ENCODE measurements around the gene NAALADL1.
"Not testable (repeated sequence)": the region's sequence is repeated elsewhere in the genome, so short reads cannot be mapped to it uniquely, and the experiment has no call there.

NAALADL1 gene

DNA sequence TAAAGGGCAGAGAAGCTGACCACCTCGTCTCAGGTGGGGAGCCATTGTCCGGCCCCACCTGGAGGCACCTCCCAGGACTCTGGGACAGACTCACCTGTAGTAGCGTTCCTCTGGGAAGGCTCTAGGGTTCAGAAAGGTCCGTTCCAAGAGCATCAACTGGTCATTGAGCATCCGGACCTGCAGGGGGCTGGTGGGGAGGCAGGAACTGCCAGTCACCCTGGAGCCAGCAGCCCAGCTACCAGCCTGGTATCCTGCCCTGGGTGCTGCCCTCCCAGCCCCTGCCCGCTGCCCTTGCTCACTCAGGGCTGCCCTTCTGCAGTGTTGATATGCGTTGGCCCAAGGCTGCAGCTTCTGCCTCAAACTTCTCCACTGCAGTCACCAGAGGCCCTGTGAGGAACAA is 12.6 kb downstream of the NAALADL1 start:
- no peak for DNase-seq

DNA sequence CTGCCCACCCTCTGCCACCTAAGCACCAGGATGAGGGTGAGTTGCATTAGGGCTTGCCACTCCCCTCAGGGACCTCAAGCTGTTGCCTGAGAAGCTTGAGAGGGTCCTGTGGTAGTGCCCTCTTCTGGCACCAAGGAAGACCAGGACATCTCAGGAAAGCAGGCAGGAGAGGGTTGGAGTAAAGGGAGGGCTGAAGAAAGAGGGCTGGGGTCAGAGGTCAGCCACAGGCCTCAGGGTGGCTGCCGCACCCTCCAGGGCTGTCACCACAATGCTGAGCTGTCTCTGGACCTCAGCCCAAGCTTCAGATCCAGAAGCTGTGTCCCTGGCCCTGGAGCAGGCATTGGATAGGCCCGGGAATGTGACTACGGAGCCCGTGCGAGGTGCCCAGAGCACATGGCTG is 13.3 kb downstream of the NAALADL1 start:
- no peak for DNase-seq

DNA sequence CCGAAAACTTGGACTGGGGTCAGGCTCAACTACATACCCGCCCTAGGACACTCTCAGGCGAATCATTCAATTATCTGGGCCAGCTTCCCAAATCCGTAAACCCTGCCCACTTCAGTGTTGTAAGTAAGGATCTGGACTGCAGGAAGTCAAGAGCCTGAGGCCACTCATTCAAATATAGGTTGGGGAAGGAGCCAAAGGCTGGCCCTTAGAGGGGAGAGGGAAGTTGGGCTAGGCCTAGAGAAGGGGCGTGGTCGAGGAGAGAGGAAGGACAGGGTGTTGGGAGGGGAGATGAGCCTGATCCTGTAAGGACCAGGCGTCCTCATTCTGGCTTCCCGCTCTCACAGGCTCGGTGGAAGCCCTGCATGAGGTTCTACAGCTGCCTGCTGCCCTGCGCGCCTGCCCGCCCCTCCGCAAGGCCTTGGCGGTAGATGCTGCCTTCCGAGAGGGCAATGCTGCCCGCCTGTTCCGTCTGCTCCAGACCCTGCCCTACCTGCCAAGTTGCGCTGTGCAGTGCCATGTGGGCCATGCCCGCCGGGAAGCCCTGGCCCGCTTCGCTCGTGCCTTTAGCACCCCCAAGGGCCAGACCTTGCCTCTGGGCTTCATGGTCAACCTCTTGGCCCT is 14.4 kb downstream of the NAALADL1 start:
- no peak for DNase-seq

DNA sequence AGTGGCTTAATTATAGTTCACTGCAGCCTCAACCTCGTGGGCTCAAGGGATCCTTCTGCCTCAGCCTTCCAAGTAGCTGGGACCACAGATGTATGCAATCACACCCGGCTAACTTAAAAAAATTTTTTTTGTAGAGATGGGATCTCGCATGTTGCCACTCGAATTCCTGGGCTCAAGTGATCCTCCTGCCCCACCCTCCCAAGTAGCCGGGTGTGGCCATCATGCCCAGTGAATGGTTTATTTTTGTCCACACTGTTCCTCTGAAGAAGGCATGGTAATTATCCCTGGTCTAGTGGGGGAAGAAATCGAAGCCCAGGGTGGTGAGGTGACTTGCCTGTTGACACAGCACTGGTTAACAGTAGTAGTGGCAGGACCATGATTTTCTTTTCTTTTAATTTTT is 15.5 kb downstream of the NAALADL1 start:
- DNase-seq: no peak

DNA sequence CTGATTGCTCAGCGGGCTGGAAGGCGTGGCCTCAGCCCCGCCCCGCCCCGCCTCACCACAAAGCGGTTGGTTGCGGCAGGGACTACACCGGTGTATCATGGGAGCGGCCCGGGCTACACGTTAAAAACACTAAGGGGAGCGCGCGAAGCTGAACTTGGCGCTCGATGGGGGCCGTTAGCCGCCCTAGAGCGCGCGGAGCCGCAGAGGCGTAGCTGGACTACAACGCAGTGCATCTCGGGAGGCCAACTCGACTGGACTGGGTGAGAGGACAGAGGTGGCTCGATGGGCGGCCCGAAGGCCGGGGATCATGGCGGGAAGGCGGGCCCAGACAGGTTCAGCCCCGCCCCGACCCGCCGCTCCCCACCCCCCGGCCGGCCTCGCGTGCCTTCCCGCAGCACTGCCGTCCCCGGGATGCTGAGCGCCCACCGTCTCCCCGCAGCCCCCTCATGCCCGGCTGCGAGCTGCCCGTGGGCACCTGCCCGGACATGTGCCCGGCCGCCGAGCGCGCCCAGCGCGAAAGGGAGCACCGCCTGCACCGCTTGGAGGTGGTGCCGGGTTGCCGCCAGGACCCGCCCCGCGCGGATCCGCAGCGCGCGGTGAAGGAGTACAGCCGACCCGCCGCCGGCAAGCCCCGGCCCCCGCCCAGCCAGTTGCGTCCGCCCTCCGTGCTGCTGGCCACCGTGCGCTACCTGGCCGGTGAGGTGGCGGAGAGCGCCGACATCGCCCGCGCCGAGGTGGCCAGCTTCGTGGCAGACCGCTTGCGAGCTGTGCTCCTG is 17.3 kb downstream of the NAALADL1 start, which contains the start of gene SAC3D1:
Gene SAC3D1, plus strand, starts transcription at position 364 of the 776 bp plus-strand sequence. Its CDS starts 83 bp downstream, at position 447.
- peak; percentile 96 to 97 for DNase-seq

DNA sequence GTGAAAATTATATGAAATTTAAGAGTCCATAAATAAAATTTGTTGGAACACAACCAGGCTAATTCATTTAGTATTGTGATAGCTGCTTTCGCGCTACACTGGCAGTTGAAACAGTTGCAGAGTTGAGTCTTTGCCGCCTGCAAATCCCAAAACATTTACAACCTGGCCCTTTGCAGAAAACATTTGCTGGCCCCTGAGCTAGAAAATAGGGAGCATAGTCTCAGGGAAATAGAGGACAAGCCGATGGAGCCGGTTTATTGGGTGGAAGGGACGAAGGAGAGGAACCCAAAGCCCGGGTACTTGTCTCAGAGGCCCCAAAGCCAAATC is 17.9 kb downstream of the NAALADL1 start:
- no peak for DNase-seq

DNA sequence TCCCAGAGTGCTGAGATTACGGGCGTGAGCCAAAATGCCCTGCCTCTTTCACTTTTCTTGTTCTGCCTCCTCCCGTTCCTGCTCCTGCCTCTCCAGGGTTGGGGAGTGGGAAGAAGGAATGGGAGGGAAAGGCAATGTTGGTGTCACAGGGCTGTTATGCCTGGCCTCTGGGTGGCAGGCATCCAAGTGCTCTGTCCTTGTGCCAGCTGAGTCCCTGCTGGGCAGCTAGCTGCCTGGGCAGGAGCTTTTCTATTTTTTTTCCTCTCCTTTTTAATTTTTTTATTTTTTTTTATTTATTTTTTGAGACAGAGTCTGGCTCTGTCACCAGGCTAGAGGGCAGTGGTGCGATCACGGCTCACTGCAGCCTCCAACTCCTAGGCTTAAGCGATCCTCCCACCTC is 21.4 kb downstream of the NAALADL1 start:
- no peak for DNase-seq

DNA sequence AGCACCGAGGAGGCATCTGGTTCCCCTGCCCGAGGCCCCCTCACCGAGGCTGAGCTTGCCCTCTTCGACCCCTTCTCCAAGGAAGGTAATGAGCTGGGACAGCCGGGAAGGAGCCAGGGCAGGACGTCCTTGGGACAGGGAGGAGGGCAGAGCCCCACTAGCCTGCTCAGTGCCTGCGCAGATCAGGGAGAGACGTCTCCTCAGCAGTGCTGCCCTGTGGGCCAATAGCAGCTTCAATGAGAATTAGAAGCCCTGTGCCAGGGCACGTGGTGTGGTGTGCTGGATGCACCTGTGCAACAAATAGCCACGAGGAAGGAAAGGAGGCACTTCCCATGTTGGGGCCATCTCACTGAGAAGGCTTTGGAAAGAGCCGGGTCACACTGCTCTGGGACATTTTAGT is 22.8 kb downstream of the NAALADL1 start:
- DNase-seq: no peak

DNA sequence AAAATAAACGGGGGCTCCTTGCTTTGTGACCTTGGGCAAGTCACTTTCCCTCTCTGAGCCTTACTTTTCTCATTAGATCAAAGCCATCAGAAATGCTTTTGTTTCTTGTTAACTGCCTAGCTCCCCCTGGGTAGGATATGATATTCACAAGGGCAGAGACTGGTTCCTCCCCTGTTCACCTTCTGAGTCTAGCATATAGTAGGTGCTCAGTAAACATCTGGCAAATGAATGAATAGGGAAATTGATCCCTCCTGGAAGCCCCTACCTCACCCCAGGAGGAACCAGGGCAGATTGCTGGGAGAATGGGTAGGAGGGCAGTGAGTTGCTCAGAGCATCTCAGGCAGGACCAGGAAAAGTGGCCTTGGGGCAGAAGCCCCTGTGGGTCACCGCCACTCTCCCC is 23.9 kb downstream of the NAALADL1 start:
- DNase-seq: no peak

DNA sequence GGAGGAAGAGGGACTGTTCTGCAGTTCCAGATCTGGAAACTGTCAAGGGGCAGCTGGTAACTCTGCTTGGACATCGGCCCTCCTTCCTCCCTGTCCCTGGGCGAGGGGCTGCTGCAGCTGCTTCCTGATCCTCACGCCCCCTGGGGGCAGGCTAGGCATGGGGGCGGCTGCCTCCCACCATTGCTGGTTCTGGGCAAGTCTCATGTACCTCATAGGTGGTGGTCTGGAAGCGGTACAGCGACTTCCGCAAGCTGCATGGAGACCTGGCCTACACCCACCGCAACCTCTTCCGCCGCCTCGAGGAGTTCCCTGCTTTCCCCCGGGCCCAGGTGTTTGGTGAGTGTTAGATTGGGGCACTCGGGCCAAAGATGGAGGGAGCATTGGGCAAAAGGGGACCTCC is 26.1 kb downstream of the NAALADL1 start:
- DNase-seq: no peak

DNA sequence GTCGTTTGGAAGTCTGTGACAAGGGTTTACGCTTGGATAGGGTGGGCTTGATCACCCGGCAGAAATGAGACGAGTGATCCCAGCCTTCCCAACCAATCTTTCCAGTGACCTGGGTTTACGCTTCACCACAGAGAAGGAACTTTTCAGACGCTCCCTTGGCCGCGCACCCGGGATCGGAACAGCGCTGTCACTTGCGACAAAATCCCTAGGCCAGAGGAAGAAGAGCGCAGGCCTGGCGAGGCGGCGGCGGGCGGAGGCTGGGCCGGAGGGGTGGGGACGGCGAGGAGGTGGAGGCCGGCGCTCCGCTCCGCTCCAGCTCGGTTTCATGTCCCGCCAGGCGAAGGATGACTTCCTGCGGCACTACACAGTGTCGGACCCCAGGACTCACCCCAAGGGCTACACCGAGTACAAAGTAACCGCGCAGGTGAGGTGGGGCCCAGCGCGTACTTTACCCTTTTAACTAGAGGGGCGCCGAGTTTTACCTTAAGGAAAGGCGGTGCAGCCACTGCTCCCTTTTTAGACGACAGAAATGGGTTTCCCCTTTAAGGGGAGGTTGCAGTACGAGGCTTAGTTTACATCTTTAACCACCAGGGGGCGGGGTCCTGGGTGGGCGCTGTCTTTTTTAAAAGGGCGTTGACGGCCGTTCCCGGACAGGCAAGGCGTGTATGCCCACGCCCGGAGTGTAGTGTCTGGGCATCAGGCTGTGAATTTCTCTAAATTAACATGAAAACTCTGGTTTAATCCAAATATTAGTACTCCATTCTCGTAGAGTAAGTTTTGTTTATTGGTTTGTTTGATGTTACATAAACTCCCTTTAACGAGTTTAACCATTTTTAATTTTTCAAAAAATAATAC is 30.9 kb downstream of the NAALADL1 start, which contains the start of gene SNX15:
Gene SNX15, plus strand, starts transcription at position 227 of the 855 bp plus-strand sequence. Its CDS starts 99 bp downstream, at position 326.
- DNase-seq: peak; percentile 85 to 94

DNA sequence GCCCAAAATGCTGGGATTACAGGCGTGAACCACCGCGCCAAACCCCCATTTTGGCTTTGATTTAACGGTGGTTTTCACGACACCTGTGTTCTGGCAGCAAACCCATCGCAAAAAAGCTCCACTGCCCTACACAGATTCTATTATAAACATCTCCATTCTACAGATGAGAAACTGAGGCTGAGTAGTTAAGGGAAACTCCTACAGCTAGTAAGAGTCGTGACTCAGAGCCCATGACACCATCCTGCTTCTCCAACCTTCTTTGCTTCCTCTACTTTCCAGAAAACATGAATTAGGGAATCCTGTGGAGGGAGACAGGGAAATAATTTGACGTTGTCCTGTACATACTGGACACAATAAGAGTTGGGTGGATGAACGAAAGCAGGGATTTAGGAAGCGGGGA is 31.5 kb downstream of the NAALADL1 start:
- DNase-seq: no peak

DNA sequence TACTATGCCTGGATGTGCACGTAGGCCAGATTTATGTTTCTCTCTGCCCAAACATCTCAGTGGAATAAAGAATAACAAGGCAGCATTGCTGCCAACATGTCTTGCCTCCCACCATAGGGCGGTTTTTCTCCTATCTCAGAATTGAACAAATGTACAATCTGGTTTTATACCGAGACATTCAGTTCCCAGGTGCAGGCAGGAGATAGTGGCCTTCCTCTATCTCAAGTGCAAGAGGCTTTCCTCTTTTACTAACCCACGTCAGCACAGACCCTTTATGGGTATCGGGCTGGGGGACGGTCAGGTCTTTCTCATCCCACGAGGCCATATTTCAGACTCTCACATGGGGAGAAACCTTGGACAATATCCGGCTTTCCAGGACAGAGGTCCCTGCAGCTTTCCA is 34.9 kb downstream of the NAALADL1 start:
- not testable (repeated sequence) for DNase-seq

DNA sequence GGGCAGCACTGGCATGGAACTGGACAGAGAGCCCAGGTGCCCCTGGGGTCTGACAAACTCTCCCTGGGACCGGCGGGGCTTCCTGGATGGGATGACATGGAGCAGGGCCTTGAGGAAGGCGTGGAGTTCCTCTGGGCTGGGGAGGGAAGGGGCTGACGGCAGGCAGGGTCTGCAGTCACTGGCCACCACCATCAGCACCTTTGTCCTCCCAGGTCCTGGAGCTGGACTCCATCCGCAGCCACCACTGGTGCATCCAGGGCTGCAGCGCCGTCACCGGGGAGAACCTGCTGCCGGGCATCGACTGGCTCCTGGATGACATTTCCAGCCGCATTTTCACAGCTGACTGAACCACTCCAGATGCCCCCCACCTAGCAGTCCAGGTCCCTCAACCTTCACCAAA is 36.8 kb downstream of the NAALADL1 start:
- DNase-seq: no peak

DNA sequence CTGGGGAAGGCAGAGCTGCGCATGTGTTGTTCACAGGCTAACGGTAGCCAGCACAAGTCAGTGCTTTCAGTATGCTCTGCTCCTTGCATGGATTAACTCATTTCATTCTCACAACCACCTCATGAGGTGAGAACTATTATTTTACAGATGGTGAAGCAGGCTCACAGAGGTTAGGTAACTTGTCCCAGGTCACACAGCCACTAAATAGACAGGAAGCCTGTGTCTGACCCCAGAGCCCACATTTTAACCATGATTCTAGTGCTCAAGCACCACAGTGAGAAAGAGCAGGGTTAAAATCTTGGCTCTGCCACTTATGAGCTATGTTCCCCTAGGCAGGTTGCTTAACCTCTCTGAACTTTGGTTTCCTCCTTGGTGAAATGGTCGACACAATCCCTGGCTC is 37.4 kb downstream of the NAALADL1 start:
- no peak for DNase-seq

DNA sequence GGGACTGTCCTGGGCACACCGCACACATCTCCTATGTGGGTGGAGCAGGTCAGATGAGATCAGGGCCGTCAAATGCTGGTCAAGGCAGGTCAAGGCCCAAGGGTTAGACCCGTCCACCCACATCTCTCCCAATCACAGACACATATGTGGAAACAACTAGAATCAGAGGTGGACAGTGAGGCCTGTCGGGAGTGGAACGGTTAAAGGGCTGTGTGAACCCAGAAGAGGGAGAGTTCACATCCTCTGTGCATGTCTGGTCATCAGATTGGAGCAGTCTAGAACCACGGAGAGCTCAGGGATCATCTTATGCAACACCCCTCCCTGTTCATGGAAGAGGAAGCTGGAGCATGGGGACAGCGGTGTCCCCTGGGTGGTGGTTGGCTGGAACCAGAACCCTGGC is 38.5 kb downstream of the NAALADL1 start:
- DNase-seq: no peak

DNA sequence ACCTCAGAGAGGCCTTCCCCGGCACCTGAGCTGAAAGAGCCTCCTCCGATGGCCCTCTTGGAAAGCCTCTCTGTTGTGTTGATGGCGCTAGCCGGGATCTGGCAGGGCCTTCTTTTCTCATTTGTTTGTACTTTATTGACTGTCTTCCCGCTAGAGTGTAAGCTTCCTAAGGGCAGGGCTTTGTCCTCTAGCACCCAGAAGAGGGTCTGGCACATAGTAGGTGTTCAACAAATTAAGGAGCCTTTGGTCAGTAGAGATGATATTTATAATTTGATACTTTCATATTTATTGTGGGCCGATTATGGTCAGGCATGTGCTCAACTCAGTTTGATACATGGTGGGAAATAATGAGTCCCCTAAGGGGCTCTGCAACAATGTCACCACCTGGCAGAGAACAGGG is 40.4 kb downstream of the NAALADL1 start:
- no peak for DNase-seq

DNA sequence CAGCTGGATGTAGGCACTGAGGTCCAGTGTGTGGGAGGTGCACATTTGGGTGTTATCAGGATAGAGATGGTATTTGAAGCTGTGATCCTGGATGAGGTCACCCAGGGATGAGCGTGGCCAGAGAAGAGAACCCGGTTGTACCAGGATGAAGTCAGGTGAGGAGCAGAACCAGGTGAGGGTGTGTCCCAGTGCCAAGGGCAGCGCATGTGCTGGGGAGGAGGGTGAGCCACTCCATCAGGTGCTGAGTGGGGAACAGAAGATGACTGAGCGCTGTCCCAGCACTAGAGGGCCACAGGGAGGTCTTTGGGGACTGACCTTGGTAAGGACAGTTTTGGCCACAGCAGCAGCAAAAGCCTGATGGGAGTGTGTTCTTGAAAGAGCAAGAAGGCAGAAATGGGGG is 41.6 kb downstream of the NAALADL1 start:
- DNase-seq: no peak

DNA sequence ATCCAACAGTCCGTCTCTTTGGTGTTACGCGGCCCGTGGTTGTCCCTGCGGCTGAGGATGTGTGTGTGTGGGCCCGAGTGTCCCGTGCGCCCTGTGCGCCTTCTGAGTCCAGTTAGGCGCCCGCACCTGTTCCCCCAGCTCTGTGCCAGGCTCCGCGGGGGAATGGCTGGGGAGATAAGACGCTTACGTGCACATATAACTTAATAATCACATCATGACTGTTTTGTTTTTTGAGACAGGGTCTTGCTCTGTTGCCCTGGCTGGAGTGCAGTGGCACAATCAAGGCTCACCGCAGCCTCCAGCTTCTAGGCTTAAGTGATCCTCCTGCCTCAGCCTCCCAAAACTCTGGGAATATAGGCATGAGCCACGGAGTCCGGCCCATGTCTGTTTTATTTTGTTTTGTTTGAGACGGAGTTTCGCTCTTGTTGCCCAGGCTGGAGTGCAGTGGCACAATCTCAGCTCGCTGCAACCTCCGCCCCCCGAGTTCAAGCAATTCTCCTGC is 43.6 kb downstream of the NAALADL1 start:
- DNase-seq: peak in 1 of 2 experiments; percentile 49

DNA sequence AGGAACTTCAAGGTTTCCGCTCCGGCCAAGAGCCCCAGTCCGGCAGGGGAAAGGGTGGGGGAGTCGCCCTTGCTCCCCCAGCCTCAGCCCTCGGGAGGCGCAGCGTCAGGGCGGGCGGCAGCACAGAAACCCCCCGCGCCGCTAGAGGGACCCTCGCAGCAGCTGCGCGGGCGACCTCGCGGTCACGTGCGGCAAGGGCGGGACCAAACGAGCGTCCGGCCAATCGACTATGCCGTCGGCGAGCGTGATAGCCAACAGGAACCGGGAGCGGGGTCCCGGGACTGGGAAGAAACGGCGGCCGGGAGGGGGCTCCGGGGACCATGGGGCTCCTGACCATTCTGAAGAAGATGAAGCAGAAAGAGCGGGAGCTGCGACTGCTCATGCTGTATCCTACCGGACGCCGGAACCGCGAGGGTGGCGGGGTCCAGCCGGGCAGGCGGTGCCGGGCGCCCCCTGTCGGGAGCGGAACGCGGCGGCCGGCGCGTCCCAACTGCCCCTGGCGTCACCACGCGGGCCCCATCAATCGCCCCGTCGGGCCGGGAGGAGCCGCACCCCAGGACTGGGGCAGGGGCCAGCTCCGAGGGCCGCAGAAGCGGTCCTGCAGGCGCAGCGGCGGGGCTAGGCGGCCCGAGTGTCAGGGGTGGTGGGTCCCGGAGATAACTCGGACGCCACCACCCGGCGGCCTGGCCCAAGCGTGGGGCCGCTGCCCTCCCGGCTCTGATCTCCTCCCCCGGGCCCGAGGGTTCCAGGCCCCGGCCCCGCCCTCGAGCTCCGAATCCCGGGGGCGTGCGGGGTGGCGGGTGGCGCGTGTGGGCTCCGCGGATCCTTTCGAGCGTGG is 44.2 kb downstream of the NAALADL1 start, which contains the start of gene ARL2:
Gene ARL2, plus strand, starts transcription at position 273 of the 838 bp plus-strand sequence. Its CDS starts 48 bp downstream, at position 321.
- peak; percentile 83 to 93 for DNase-seq

DNA sequence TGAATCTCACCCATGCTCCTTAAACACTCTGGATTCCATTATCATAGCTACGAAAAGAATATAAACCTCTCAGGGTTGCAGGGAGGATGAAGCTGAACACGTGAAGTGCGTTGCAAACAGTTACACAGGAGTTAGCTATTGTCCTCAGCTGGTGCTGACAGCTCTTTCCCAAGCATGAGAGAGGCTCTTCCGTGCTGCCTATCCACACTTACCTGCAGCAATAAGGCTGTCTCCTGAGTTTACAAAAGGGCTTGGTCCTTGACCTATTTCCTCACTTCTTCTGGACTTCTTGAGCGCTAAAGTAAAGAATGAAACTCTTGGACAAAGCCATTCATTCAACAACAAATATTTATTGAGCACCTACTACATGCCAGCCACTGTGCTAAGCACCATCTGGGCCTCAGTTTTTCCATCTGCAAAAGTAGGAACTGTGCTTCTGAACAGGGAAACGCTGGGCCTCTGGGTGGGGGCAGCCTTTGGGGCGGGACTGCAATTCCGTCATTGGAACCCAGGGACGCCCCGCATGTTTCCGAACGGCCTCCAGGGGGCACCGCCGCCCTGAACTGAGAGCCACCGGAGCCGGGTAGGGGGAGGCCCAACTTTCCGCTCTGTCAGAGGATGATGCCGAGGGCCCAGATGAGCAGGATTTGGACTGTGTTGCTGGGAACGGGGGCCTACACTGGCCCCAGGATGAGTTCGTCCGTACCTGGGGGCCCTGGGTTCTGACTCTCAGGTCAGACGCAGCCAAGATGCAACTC is 45.0 kb downstream of the NAALADL1 start:
- DNase-seq: peak; percentile 81 to 83

DNA sequence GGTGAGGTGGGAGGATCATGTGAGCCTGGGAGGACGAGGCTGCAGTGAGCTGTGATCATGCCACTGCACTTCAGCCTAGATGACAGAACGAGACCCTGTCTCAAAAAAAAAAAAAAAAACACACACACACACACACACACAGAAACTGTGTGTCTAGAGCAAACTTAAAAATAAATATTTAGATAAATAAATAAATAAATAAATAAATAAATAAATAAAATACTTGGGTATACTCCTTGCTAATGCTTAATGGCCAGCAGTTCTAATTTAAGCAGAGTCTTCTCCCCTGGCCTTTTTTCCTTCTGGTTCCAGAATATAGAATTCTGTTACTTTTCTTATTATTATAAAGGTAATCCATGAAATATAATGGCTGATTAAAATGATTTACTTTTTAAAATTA is 49.5 kb downstream of the NAALADL1 start:
- no peak for DNase-seq

Measured in NCI-H524 (cell line).